Fibroblast of mammary gland (primary cell): ENCODE results near the gene MRPS31.

Source experiments
- DNase-seq: peaks from one replicate; pipeline ENCODE4 v3.0.0-alpha.2; 2010; ENCODE audit warnings: low read depth
- H3K4me3 ChIP-seq: 2 replicates; pipeline ENCODE4 v1.5.1; 2011; ENCODE audit warnings: low read depth, mild to moderate bottlenecking, low read length, moderate library complexity; ENCODE audit not compliant: control insufficient read depth
- TF ChIP-seq, protein P1 (sequence below): conservative IDR thresholded peaks from 2 replicates; pipeline ENCODE4 v1.5.1; 2011; ENCODE audit warnings: low read depth, low read length, inconsistent platforms; ENCODE audit not compliant: control insufficient read depth, insufficient read depth

MRPS31 gene

DNA sequence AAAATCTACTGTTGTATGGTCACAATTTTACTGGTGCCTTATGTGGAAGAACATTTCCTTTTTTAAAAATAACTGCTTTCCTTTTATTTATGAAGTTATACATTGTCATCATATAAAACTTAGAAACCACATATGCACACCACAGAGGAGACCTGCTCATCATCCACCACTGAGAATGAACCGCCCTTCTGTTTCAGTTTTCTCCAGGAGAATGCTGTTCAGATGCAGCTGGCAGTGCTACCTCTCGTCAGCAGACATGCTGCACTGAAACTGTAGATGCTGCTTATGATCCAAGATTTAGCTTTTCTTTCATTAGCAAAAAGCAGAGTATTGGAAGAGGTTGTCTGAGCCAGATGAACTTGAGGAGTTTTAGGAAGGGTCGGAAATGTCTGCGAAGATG is 28.5 kb upstream of the MRPS31 start:
- H3K4me3 ChIP-seq: no peak overlapping the region
- no peak for DNase-seq
- TF ChIP-seq, protein P1, sequence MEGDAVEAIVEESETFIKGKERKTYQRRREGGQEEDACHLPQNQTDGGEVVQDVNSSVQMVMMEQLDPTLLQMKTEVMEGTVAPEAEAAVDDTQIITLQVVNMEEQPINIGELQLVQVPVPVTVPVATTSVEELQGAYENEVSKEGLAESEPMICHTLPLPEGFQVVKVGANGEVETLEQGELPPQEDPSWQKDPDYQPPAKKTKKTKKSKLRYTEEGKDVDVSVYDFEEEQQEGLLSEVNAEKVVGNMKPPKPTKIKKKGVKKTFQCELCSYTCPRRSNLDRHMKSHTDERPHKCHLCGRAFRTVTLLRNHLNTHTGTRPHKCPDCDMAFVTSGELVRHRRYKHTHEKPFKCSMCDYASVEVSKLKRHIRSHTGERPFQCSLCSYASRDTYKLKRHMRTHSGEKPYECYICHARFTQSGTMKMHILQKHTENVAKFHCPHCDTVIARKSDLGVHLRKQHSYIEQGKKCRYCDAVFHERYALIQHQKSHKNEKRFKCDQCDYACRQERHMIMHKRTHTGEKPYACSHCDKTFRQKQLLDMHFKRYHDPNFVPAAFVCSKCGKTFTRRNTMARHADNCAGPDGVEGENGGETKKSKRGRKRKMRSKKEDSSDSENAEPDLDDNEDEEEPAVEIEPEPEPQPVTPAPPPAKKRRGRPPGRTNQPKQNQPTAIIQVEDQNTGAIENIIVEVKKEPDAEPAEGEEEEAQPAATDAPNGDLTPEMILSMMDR: no peak

DNA sequence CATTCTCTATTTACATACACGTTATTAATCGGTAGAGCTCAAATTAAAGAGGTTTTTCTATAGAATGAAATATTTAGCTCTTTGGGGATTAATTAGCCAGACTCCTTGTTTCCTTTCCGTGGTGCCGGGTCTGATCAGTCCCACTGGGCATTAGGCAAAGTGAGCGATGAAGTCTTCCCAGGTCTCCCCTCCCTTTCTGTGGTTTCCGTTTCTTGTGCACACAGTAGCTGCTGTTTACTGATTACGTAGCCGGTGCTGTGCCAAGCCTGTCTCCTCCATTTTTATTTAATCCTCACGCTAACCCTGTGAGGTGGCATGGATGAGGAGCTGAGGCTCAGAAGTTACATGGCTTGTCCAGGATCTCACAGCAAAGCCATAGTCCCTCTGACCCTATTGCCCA is 27.4 kb upstream of the MRPS31 start:
- no peak overlapping the region for H3K4me3 ChIP-seq
- TF ChIP-seq, protein P1: no peak
- DNase-seq: no peak

DNA sequence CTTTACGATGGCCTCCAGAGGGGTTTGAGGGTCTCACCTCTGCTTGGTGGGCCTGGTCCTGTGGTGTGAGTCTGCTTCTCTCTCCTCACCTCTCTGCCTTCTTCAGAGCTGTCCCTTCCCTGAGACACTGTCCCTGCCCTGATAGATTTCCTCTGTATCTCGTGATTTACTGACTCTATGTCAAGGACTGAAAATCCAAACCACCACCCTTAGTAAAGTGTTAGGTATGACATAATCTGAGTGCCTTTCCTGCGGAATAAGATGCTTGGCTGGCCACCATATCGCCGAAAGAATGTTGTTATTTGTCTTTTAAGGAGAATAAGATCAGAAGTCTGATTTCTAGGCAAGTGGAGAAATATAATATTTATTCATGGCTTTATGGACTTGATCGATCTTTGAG is 25.7 kb upstream of the MRPS31 start:
- TF ChIP-seq, protein P1: no peak
- no peak for DNase-seq

DNA sequence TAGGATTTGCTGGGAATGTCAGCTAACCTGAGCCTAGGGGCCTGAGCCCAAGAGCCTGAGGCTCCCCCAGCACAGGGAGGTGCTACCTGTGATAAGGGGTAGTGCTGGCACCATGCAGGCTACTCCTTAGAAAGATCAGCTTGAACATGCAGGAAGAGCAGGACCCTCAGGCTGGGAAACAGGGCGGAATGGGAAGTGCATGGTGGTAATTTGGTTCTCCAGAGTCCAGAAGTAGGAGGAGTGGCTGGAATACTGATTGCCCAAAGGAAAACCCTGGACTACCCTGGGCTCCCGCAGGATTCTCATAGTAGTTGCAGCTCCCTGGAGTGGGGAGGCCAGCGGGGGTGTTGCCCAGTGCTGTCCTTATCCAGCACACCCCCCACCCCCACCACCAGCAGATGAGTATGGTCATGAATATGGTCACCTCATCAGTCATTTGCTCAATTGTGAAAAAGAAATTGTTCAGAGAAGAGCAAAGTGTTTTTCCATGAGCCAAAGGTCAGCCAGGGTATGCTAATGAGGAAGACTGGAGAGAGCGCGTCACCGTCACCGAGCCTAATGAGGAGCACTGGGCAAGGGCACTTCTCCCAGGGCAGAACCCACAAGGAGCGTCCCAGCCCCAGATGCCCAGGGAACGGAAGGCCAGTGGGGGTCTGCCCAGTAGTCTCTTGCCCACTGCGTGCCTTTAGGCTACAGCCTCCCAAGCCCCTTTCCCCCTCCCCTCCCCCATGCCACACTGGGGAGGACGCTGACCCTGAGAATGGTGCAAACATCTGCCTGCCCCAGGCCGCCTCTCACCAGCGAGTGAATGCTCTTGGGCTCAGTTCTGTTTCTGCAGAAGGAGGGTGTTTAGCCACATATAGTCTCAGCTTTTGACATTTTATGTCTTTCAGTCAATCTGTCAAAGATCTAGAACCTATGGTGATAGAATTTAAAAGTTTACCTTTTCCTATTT is 23.7 kb upstream of the MRPS31 start:
- TF ChIP-seq, protein P1: no peak
- no peak for DNase-seq

More for the DNA sequence above, 25.7 kb upstream of the MRPS31 start:
- H3K4me3 ChIP-seq: no peak overlapping the region

DNA sequence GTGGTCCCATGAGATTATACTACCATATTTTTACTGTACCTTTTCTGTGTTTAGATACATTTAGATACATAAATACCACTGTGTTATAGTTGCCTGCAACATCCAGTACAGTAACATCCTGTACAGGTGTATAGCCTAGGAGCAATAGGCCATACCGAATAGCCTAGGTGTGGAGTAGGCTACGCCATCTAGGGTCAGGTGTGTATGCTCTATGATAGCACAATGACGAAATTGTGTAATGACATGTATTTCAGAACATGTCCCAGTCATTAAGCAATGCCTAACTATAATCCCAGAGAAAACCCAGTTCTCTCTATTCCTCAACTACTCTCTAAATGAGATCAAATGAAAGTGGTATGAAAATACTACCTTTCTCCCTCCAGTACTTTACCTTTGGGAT is 22.3 kb upstream of the MRPS31 start:
- DNase-seq: no peak
- H3K4me3 ChIP-seq: no peak overlapping the region
- TF ChIP-seq, protein P1: no peak

More for the DNA sequence above, 23.7 kb upstream of the MRPS31 start:
- no peak overlapping the region for H3K4me3 ChIP-seq

DNA sequence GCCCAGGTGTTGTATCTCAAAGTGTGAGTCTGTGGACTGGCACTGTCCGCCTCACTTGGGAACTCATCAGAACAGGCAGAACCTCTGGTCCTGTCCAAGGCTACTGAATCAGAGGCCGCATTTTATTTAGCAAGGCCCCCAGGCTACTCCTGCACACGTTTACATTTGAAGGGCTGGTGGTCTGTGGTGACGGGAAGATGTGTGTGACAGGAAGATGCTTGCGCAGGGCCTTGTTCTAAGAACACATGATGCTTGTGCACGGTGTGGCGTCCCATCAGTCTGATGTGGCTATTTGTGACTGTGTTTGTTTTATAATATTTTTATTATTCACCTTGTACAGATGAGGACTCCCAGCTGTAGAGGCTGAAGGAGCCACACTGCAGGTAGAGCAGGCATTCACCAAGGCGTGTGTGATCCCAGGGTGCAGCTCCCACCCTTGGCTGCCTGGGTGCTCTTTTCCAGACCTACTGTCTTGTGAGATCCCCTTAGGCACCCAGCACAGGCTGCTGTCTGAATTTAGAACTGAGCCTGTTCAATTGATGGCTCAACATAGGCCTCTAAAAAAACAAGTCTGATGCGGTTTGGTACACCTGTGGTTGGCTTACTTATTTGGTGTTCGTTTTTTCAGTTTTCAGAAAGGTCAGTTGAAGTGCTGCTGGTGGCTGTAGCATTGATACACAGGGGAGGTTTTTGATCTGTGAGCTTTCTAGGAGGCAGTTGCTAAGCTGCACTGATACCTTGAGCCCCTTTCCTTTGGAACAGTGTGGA is 21.5 kb upstream of the MRPS31 start:
- DNase-seq: no peak
- H3K4me3 ChIP-seq: no peak overlapping the region
- TF ChIP-seq, protein P1: no peak
